ENCODE measurements around the gene RWDD1.

Gene RWDD1

GRCh38 chr6:116543149-116543548, 28.2 kb upstream of the RWDD1 start:
- no peak for TF ChIP-seq TAF1 (IDR thresholded peaks at IDR 0.05; ENCODE audit: borderline replicate concordance, insufficient read depth, low read length)
- TF ChIP-seq, protein P1, sequence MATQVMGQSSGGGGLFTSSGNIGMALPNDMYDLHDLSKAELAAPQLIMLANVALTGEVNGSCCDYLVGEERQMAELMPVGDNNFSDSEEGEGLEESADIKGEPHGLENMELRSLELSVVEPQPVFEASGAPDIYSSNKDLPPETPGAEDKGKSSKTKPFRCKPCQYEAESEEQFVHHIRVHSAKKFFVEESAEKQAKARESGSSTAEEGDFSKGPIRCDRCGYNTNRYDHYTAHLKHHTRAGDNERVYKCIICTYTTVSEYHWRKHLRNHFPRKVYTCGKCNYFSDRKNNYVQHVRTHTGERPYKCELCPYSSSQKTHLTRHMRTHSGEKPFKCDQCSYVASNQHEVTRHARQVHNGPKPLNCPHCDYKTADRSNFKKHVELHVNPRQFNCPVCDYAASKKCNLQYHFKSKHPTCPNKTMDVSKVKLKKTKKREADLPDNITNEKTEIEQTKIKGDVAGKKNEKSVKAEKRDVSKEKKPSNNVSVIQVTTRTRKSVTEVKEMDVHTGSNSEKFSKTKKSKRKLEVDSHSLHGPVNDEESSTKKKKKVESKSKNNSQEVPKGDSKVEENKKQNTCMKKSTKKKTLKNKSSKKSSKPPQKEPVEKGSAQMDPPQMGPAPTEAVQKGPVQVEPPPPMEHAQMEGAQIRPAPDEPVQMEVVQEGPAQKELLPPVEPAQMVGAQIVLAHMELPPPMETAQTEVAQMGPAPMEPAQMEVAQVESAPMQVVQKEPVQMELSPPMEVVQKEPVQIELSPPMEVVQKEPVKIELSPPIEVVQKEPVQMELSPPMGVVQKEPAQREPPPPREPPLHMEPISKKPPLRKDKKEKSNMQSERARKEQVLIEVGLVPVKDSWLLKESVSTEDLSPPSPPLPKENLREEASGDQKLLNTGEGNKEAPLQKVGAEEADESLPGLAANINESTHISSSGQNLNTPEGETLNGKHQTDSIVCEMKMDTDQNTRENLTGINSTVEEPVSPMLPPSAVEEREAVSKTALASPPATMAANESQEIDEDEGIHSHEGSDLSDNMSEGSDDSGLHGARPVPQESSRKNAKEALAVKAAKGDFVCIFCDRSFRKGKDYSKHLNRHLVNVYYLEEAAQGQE (IDR thresholded peaks at IDR 0.05; ENCODE audit: insufficient read depth in 1 of 2, low read depth in 2 of 2, low read length in 2 of 2), result no peak
- TF ChIP-seq POLR2AphosphoS5 (IDR thresholded peaks at IDR 0.05; ENCODE audit: low read depth, low read length), result no peak
- no peak for TF ChIP-seq FOXP2 (optimal IDR thresholded peaks at IDR 0.05; ENCODE audit: borderline replicate concordance, extremely low read depth, extremely low read length, insufficient read depth)
- TF ChIP-seq SIN3A (IDR thresholded peaks at IDR 0.05; ENCODE audit: borderline replicate concordance, insufficient read depth, low read length), result no peak

- no peak for TF ChIP-seq TAF1 (IDR thresholded peaks at IDR 0.05; ENCODE audit: borderline replicate concordance, insufficient read depth, low read length)
These were observed 25.7 kb upstream of the RWDD1 start, which contains the start of gene TRAPPC3L for GRCh38 chr6:116545651-116546050. TRAPPC3L (minus strand) TSS chr6:116545684; CDS start chr6:116545514, 170 bp downstream.

DNA sequence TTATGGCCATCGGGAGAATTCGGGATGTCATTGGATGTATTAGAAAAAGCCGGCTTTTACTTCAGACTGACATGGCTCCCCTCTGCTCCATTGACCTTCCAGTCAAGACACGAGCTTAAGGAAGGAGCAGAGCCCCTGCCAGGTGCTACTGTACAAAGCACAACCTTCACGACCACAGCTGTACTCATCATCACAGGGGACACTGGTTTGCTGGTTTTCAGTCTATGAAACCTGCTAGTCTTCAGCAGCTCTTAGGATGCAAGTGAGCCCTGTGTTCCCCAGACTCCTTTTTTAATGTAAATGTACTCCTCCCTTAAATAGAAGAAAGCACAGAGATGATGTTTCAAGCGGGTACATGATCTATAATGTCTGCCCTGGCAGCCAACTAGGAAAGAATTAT, 23.9 kb upstream of the RWDD1 start:
- TF ChIP-seq TAF1 (IDR thresholded peaks at IDR 0.05; ENCODE audit: borderline replicate concordance, insufficient read depth, low read length) (no peak), POLR2AphosphoS5 (IDR thresholded peaks at IDR 0.05; ENCODE audit: low read depth, low read length) (no peak), SIN3A (IDR thresholded peaks at IDR 0.05; ENCODE audit: borderline replicate concordance, insufficient read depth, low read length) (no peak)
- TF ChIP-seq, protein P1 (IDR thresholded peaks at IDR 0.05; ENCODE audit: insufficient read depth in 1 of 2, low read depth in 2 of 2, low read length in 2 of 2), result no peak

- TF ChIP-seq, protein P1 (IDR thresholded peaks at IDR 0.05; ENCODE audit: insufficient read depth in 1 of 2, low read depth in 2 of 2, low read length in 2 of 2), result no peak
- TF ChIP-seq TAF1 (IDR thresholded peaks at IDR 0.05; ENCODE audit: borderline replicate concordance, insufficient read depth, low read length) (no peak), POLR2AphosphoS5 (IDR thresholded peaks at IDR 0.05; ENCODE audit: low read depth, low read length) (no peak), FOXP2 (optimal IDR thresholded peaks at IDR 0.05; ENCODE audit: borderline replicate concordance, extremely low read depth, extremely low read length, insufficient read depth) (no peak)
These were observed 20.5 kb upstream of the RWDD1 start for GRCh38 chr6:116550796-116551195.

- no peak for TF ChIP-seq POLR2AphosphoS5 (IDR thresholded peaks at IDR 0.05; ENCODE audit: low read depth, low read length)
- TF ChIP-seq SIN3A (IDR thresholded peaks at IDR 0.05; ENCODE audit: borderline replicate concordance, insufficient read depth, low read length), result no peak
- TF ChIP-seq, protein P1 (IDR thresholded peaks at IDR 0.05; ENCODE audit: insufficient read depth in 1 of 2, low read depth in 2 of 2, low read length in 2 of 2), result no peak
- TF ChIP-seq FOXP2 (optimal IDR thresholded peaks at IDR 0.05; ENCODE audit: borderline replicate concordance, extremely low read depth, extremely low read length, insufficient read depth), result no peak
- TF ChIP-seq TAF1 (IDR thresholded peaks at IDR 0.05; ENCODE audit: borderline replicate concordance, insufficient read depth, low read length), result no peak
These were observed 17.9 kb upstream of the RWDD1 start, which contains the start of gene CALHM4 for GRCh38 chr6:116553451-116553850. CALHM4 (plus strand) TSS chr6:116553751; CDS start chr6:116553794, 43 bp downstream.

Measured in PFSK-1 (cell line).